Stomach (tissue), 9 donors: ENCODE measurements around the gene IQGAP2. TPM values are rescaled to one million over a fixed set of nuclear protein-coding genes. Genes with fewer than 3 reads are reported as not detected.
A peak's percentile ranks its signal among the peaks of the same experiment; 100 is the strongest.

ENCODE experiments used
- DNase-seq, 2 donors: peaks; one replicate each; pipeline versions ENCODE4 v3.0.0 to v3.0.0-alpha.2; 2013 to 2019
- H3K27ac ChIP-seq, 5 donors: fragments of 200-600 bp in 4 of 5; sonication (generic) in 4 of 5; one replicate each; pipeline ENCODE4 v1.5.1; 2013 to 2019; ENCODE audit warnings: mild to moderate bottlenecking in 1 of 5, moderate library complexity in 1 of 5
- H3K27me3 ChIP-seq, 3 donors: fragments of 200-600 bp; sonication (generic); one replicate each; pipeline ENCODE4 v1.5.1; 2017 to 2019; ENCODE audit warnings: mixed run types in 1 of 3
- H3K36me3 ChIP-seq, 4 donors: fragments of 200-600 bp; sonication (generic); 1 replicate in 3 of 4; 2 replicates in 1 of 4; pipeline ENCODE4 v1.5.1; 2016 to 2019
- H3K4me1 ChIP-seq, 4 donors: fragments of 200-600 bp; sonication (generic); one replicate each; pipeline ENCODE4 v1.5.1; 2016 to 2019
- H3K4me3 ChIP-seq, 4 donors: fragments of 200-600 bp; sonication (generic) in 3 of 4; one replicate each; pipeline ENCODE4 v1.5.1; 2016 to 2019; ENCODE audit warnings: mild to moderate bottlenecking in 1 of 4
- H3K9me3 ChIP-seq, 4 donors: fragments of 200-600 bp; sonication (generic); one replicate each; pipeline ENCODE4 v1.5.1; 2016 to 2019
- CTCF ChIP-seq, 7 experiments: fragments of 450-650 bp in 4 of 7; fragments of 200-600 bp in 3 of 7; sonication (generic) in 3 of 7; IDR thresholded peaks; one replicate each; pipeline ENCODE4 v1.5.1; 2016 to 2019; ENCODE audit warnings: antibody characterized with exemption in 7 of 7, control low read depth in 2 of 7, mild to moderate bottlenecking in 1 of 7
- EP300 ChIP-seq: sonication (generic); formaldehyde crosslinking; IDR thresholded peaks from one replicate; pipeline ENCODE4 v1.6.1; 2017; ENCODE audit warnings: antibody characterized with exemption
- POLR2A ChIP-seq, 4 donors: fragments of 450-650 bp; IDR thresholded peaks; one replicate each; pipeline ENCODE4 v1.6.1; 2016; ENCODE audit warnings: antibody characterized with exemption in 4 of 4, control low read depth in 2 of 4, mild to moderate bottlenecking in 1 of 4, moderate library complexity in 1 of 4
- POLR2AphosphoS5 ChIP-seq, 3 donors: sonication (generic); formaldehyde crosslinking; IDR thresholded peaks; one replicate each; pipeline ENCODE4 v1.6.1; 2016; ENCODE audit warnings: antibody characterized with exemption in 3 of 3
- WGBS, 5 donors: extraction: QIAGEN DNeasy Blood & Tissue Kit in 3 of 5; methylation state at CpG; one replicate each; pipeline versions ENCODE4 v1.1.5 to v1.1.7; 2013 to 2018; 5-methylcytosine and 5-hydroxymethylcytosine counted together
- intact Hi-C: fragments of 100-400 bp; cut with DNase I; formaldehyde crosslinking; loops from one replicate; pipeline ENCODE4 v1.15.1; 2023; ENCODE audit warnings: low total_unique reads
- polyA plus RNA-seq, 3 donors: library from polyadenylated mRNA; stranded (reverse); fragments of 200-250 nt; gene quantifications; one replicate each; pipeline ENCODE4 v1.2.3, GENCODE V29; 2013
- total RNA-seq, 5 donors: library from RNA; depleted of rRNA; stranded (reverse); fragments of >200 nt; gene quantifications; one replicate each; pipeline versions ENCODE4 v1.1.0 to v1.2.3, GENCODE V29; 2014 to 2016
- donor health status: healthy with polysubstance abuse.
- donor health status: Bipolar disorder and iron deficiency.
- donor health status: healthy.

The IQGAP2 gene
- total and polyA plus RNA-seq, 8 donors, result 11.5 to 122 (median 42.1) TPM

- Histone ChIP-seq H3K36me3 (no peaks in the 10 kb centered on the region), H3K4me1 (peaks cover 0 to 16% (median 8%) of the 10 kb centered on the region in 4 donors), H3K4me3 (no peak overlapping the region), H3K27ac (peak overlapping the region in 1 of 5 donors; percentile 30), H3K9me3 (no peaks in the 10 kb centered on the region), H3K27me3 (no peaks in the 10 kb centered on the region)
- intact Hi-C loops, result no loop called here
- WGBS, 5 donors, result 78 to 88% (median 85%) methylated on average over 4 of the region's 4 CpGs
- TF ChIP-seq POLR2AphosphoS5 (IDR thresholded peaks at IDR 0.05), result no peak
- TF ChIP-seq CTCF (IDR thresholded peaks at IDR 0.05), result no peak
- TF ChIP-seq EP300, result no peak
- TF ChIP-seq POLR2A (IDR thresholded peaks at IDR 0.05), result no peak
- DNase-seq, result no peak
Measured at GRCh38 chr5:76556511-76557221, 153.6 kb downstream of the IQGAP2 start.

- Histone ChIP-seq H3K27me3 (no peaks in the 10 kb centered on the region), H3K36me3 (no peaks in the 10 kb centered on the region), H3K4me1 (peaks cover 0 to 31% (median 10%) of the 10 kb centered on the region in 4 donors), H3K27ac (peak overlapping the region in 3 of 5 donors; percentile 11 to 69 (median 43)), H3K9me3 (no peaks in the 10 kb centered on the region), H3K4me3 (no peak overlapping the region)
- no peak for DNase-seq
- intact Hi-C loops, result no loop called here
- TF ChIP-seq CTCF (IDR thresholded peaks at IDR 0.05) (no peak), POLR2AphosphoS5 (IDR thresholded peaks at IDR 0.05) (no peak)
- WGBS, 5 donors, result 44 to 64% (median 49%) methylated on average over 4 to 5 of the region's 5 CpGs
Measured at GRCh38 chr5:76560952-76561891, 158.1 kb downstream of the IQGAP2 start.

GRCh38 chr5:76561959-76562358 lies 158.9 kb downstream of the IQGAP2 start:
- Histone ChIP-seq H3K9me3 (no peaks in the 10 kb centered on the region), H3K27ac (peak overlapping the region in 4 of 5 donors; percentile 11 to 69 (median 54)), H3K36me3 (no peaks in the 10 kb centered on the region), H3K4me1 (peaks cover 0 to 24% (median 10%) of the 10 kb centered on the region in 4 donors), H3K27me3 (no peaks in the 10 kb centered on the region), H3K4me3 (no peak overlapping the region)
- WGBS, 5 donors, result 36 to 62% (median 46%) methylated on average over 6 of the region's 6 CpGs
- TF ChIP-seq CTCF (IDR thresholded peaks at IDR 0.05), result no peak
- TF ChIP-seq POLR2A (IDR thresholded peaks at IDR 0.05), result no peak
- no peak for TF ChIP-seq POLR2AphosphoS5 (IDR thresholded peaks at IDR 0.05)
- no peak for TF ChIP-seq EP300
- intact Hi-C loops, result no loop called here
- DNase-seq, result no peak

GRCh38 chr5:76565009-76565408 lies 161.9 kb downstream of the IQGAP2 start:
- intact Hi-C loops, result no loop called here
- peaks cover 0 to 36% (median 13%) of the 10 kb centered on the region in 4 donors for H3K4me1 ChIP-seq
- 78 to 86% (median 82%) methylated on average over 7 of the region's 7 CpGs for WGBS, 5 donors
- H3K27me3 ChIP-seq, result no peaks in the 10 kb centered on the region
- no peaks in the 10 kb centered on the region for H3K9me3 ChIP-seq
- H3K36me3 ChIP-seq, result no peaks in the 10 kb centered on the region
- H3K4me3 ChIP-seq, result no peak overlapping the region
- DNase-seq, result no peak
- TF ChIP-seq CTCF (IDR thresholded peaks at IDR 0.05), result no peak
- no peak for TF ChIP-seq POLR2AphosphoS5 (IDR thresholded peaks at IDR 0.05)
- no peak for TF ChIP-seq POLR2A (IDR thresholded peaks at IDR 0.05)
- no peak for TF ChIP-seq EP300
- H3K27ac ChIP-seq, result no peak overlapping the region
